Caco-2 (cell line): Measurements from ENCODE around the gene ASAP2. TPM values are rescaled to one million over a fixed set of nuclear protein-coding genes. Genes with fewer than 3 reads are reported as not detected.

ENCODE experiments used
- BruUV-seq: library from RNA; stranded (reverse); fragments of 400-500 nt; replicated peaks from 2 replicates; lab custom pipeline; 2021; lab: Mats Ljungman, UMichigan
- CTCF ChIA-PET: fragments of 300-600 bp; sonication (Branson Sonifier 250); formaldehyde crosslinking; loops from one replicate; lab custom pipeline; 2022; ENCODE audit warnings: antibody characterized with exemption; lab: Charles Lee
- POLR2A ChIA-PET: fragments of 300-600 bp; sonication (Branson Sonifier 250); formaldehyde crosslinking; loops from one replicate; lab custom pipeline; 2022; ENCODE audit warnings: antibody characterized with exemption; lab: Charles Lee
- DNase-seq, 2 experiments: peaks; one replicate each; pipeline versions ENCODE4 v3.0.0 to v3.0.0-alpha.2; 2020 to 2022
- H3K27me3 ChIP-seq: replicated peaks from 2 replicates; pipeline ENCODE4 v1.6.0; 2011; ENCODE audit warnings: low read length; ENCODE audit not compliant: control insufficient read depth, insufficient read depth
- H3K36me3 ChIP-seq: 2 replicates; pipeline ENCODE4 v1.5.1; 2011; ENCODE audit warnings: low read length; ENCODE audit not compliant: control insufficient read depth, insufficient read depth
- H3K4me1 ChIP-seq: fragments of 250-450 bp; sonication (Bioruptor Pico); 2 replicates; pipeline ENCODE4 v1.5.1; 2020; ENCODE audit warnings: mild to moderate bottlenecking
- H3K4me3 ChIP-seq: 2 replicates; pipeline ENCODE4 v1.5.1; 2011; ENCODE audit warnings: low read depth, mild to moderate bottlenecking, control low read depth, low read length
- H3K9me3 ChIP-seq: fragments of 250-450 bp; sonication (Bioruptor Pico); 2 replicates; pipeline ENCODE4 v1.5.1; 2020; ENCODE audit warnings: mild to moderate bottlenecking, moderate library complexity
- H3K27ac Mint-ChIP-seq: one replicate; pipeline ENCODE4 v1.8.0; 2022; ENCODE audit warnings: mixed read lengths; ENCODE audit not compliant: unreplicated experiment
- H3K27me3 Mint-ChIP-seq: one replicate; pipeline ENCODE4 v1.8.0; 2022; ENCODE audit warnings: mixed read lengths; ENCODE audit not compliant: insufficient read depth, unreplicated experiment
- H3K36me3 Mint-ChIP-seq: one replicate; pipeline ENCODE4 v1.8.0; 2022; ENCODE audit warnings: mild to moderate bottlenecking, mixed read lengths; ENCODE audit not compliant: insufficient read depth, unreplicated experiment
- H3K4me1 Mint-ChIP-seq: one replicate; pipeline ENCODE4 v1.8.0; 2022; ENCODE audit warnings: low read depth, mixed read lengths; ENCODE audit not compliant: unreplicated experiment
- H3K4me3 Mint-ChIP-seq: one replicate; pipeline ENCODE4 v1.8.0; 2022; ENCODE audit warnings: mild to moderate bottlenecking, moderate library complexity, mixed read lengths; ENCODE audit not compliant: unreplicated experiment
- H3K9me3 Mint-ChIP-seq: one replicate; pipeline ENCODE4 v1.8.0; 2022; ENCODE audit warnings: mixed read lengths; ENCODE audit not compliant: unreplicated experiment
- intact Hi-C: fragments of 100-400 bp; cut with micrococcal nuclease; formaldehyde crosslinking; loops from one replicate; pipeline ENCODE4 v1.10.0; 2022; ENCODE audit not compliant: unreplicated experiment
- total RNA-seq: library from RNA; stranded (reverse); gene quantifications from 2 replicates; pipeline ENCODE4 v1.2.3, GENCODE V29; 2022
- TF ChIP-seq, protein P1 (sequence below), 2 experiments: fragments of 200-600 bp in 1 of 2; IDR thresholded peaks; 1 replicate in 1 of 2; 2 replicates in 1 of 2; pipeline versions ENCODE4 v1.5.1 to v1.8.0; 2011 to 2022; ENCODE audit warnings: antibody characterized with exemption in 1 of 2, control low read depth in 1 of 2, inconsistent platforms in 1 of 2, low read depth in 1 of 2, low read length in 1 of 2, mild to moderate bottlenecking in 1 of 2, moderate library complexity in 1 of 2; ENCODE audit not compliant: insufficient read depth in 1 of 2, severe bottlenecking in 1 of 2, unreplicated experiment in 1 of 2

ASAP2 gene
- total RNA-seq, 1 experiment from 2014 or later = 25.6 TPM

- TF ChIP-seq, protein P1, sequence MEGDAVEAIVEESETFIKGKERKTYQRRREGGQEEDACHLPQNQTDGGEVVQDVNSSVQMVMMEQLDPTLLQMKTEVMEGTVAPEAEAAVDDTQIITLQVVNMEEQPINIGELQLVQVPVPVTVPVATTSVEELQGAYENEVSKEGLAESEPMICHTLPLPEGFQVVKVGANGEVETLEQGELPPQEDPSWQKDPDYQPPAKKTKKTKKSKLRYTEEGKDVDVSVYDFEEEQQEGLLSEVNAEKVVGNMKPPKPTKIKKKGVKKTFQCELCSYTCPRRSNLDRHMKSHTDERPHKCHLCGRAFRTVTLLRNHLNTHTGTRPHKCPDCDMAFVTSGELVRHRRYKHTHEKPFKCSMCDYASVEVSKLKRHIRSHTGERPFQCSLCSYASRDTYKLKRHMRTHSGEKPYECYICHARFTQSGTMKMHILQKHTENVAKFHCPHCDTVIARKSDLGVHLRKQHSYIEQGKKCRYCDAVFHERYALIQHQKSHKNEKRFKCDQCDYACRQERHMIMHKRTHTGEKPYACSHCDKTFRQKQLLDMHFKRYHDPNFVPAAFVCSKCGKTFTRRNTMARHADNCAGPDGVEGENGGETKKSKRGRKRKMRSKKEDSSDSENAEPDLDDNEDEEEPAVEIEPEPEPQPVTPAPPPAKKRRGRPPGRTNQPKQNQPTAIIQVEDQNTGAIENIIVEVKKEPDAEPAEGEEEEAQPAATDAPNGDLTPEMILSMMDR (IDR thresholded peaks at IDR 0.05; ENCODE audit: insufficient read depth in 1 of 2, low read depth in 1 of 2, low read length in 1 of 2, severe bottlenecking in 1 of 2, unreplicated experiment in 1 of 2) = no peak
- intact Hi-C loops = no loop called here
- ChIA-PET POLR2A (no interaction called here), CTCF (no interaction called here)
- no TSS peak for BruUV-seq
- DNase-seq = no peak
- Mint-ChIP-seq H3K27me3 (no peaks in the 10 kb centered on the region), H3K9me3 (no peaks in the 10 kb centered on the region), H3K36me3 (peaks cover 12% of the 10 kb centered on the region), H3K4me1 (peaks cover 35% of the 10 kb centered on the region), H3K27ac (no peak overlapping the region), H3K4me3 (no peak overlapping the region)
- Histone ChIP-seq H3K36me3 (no peaks in the 10 kb centered on the region), H3K27me3 (no peaks in the 10 kb centered on the region), H3K9me3 (no peaks in the 10 kb centered on the region), H3K4me3 (no peak overlapping the region), H3K4me1 (peaks cover 38% of the 10 kb centered on the region)
These were observed 30.3 kb downstream of the ASAP2 start for GRCh38 chr2:9236867-9237266.

GRCh38 chr2:9237831-9238230, 31.2 kb downstream of the ASAP2 start:
- no peak for DNase-seq
- Histone ChIP-seq H3K9me3 (no peaks in the 10 kb centered on the region), H3K4me1 (peaks cover 30% of the 10 kb centered on the region), H3K36me3 (no peaks in the 10 kb centered on the region), H3K27me3 (no peaks in the 10 kb centered on the region), H3K4me3 (no peak overlapping the region)
- no TSS peak for BruUV-seq
- Mint-ChIP-seq H3K36me3 (peaks cover 12% of the 10 kb centered on the region), H3K27me3 (no peaks in the 10 kb centered on the region), H3K4me3 (no peak overlapping the region), H3K4me1 (peaks cover 31% of the 10 kb centered on the region), H3K27ac (no peak overlapping the region), H3K9me3 (no peaks in the 10 kb centered on the region)
- intact Hi-C loops = no loop called here
- POLR2A ChIA-PET = no interaction called here
- TF ChIP-seq, protein P1 (IDR thresholded peaks at IDR 0.05; ENCODE audit: insufficient read depth in 1 of 2, low read depth in 1 of 2, low read length in 1 of 2, severe bottlenecking in 1 of 2, unreplicated experiment in 1 of 2) = no peak
- CTCF ChIA-PET = no interaction called here

DNA sequence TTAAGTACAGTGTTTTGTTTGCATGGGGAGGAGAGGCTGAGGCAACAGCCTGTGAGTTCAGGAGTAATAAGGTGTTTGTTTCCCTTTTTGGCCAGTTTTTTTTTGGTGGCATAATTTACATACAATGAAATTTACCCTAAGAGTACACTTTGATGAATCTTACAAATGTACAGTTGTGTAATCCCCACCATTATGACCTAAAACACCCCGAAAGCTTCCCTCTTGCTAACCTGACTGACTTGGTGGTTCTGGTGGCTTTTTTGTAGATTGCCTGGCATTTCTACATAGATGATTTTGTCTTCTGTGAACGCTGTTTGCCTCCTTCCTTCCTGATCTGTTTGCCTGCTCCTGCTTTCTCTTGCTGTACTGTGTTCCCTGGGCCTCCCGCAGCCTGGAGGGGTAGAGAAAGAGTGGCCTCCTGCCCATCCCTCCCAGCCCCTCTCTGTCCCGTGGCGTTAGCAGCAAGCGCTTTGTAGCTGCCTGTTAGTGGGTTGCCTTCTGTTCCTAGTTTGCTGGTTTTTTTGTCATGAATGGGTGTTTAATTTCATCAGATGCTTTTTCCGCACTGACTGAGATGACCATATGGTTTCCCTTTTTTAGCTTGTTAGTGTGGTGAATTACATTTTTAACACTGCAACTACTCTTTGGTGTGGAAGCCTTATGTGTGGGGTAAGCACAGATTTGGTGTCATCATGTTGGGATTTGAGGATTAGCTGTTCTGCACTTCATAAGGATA, 32.1 kb downstream of the ASAP2 start:
- CTCF ChIA-PET = interaction anchor here (0.6 kb wide), 1 partner anchor 41 kb away, joined by 3 read pairs; no protein-coding TSS in a partner anchor
- H3K27ac Mint-ChIP-seq = no peak overlapping the region

More for the DNA sequence above, 32.1 kb downstream of the ASAP2 start:
- Histone ChIP-seq H3K4me1 (peaks cover 21% of the 10 kb centered on the region), H3K4me3 (no peak overlapping the region), H3K9me3 (no peaks in the 10 kb centered on the region), H3K27me3 (no peaks in the 10 kb centered on the region), H3K36me3 (no peaks in the 10 kb centered on the region)
- H3K36me3 Mint-ChIP-seq = peaks cover 12% of the 10 kb centered on the region
- peaks cover 30% of the 10 kb centered on the region for H3K4me1 Mint-ChIP-seq
- H3K9me3 Mint-ChIP-seq = no peaks in the 10 kb centered on the region
- intact Hi-C loops = no loop called here
- no peak for DNase-seq
- H3K27me3 Mint-ChIP-seq = no peaks in the 10 kb centered on the region
- BruUV-seq = no TSS peak
- no peak overlapping the region for H3K4me3 Mint-ChIP-seq
- TF ChIP-seq, protein P1 (IDR thresholded peaks at IDR 0.05; ENCODE audit: insufficient read depth in 1 of 2, low read depth in 1 of 2, low read length in 1 of 2, severe bottlenecking in 1 of 2, unreplicated experiment in 1 of 2) = no peak
- POLR2A ChIA-PET = interaction anchor here (0.6 kb wide), 1 partner anchor 127 kb away, joined by 6 read pairs; no protein-coding TSS in a partner anchor
